Measurements from ENCODE around the gene SERPINB6.
"Not testable (repeated sequence)": the region's sequence is repeated elsewhere in the genome, so short reads cannot be mapped to it uniquely, and the experiment has no call there.

SERPINB6 gene

GRCh38 chr6:3013901-3014674, 42.7 kb upstream of the SERPINB6 start:
- TF ChIP-seq FOXP2 (optimal IDR thresholded peaks at IDR 0.05; ENCODE audit: control extremely low read depth, extremely low read length, insufficient read depth) (no peak), POLR2AphosphoS5 (IDR thresholded peaks at IDR 0.05; ENCODE audit: borderline replicate concordance, low read depth, low read length) (no peak), EZH2 (IDR thresholded peaks at IDR 0.05) (no peak)
- Histone ChIP-seq H3K36me3 (ENCODE audit: insufficient read depth, low read length) (peaks cover 32% of the 10 kb centered on the region), H3K9me3 (ENCODE audit: low read depth, low read length) (peaks cover 9% of the 10 kb centered on the region), H3K4me3 (no peak overlapping the region), H3K9ac (ENCODE audit: insufficient read length) (no peak overlapping the region), H3K27ac (no peak overlapping the region)
- DNase-seq (ENCODE audit: low read depth, low spot score): no peak

GRCh38 chr6:3013486-3013885, 42.1 kb upstream of the SERPINB6 start:
- Histone ChIP-seq H3K4me3 (no peak overlapping the region), H3K27ac (no peak overlapping the region), H3K36me3 (ENCODE audit: insufficient read depth, low read length) (peaks cover 32% of the 10 kb centered on the region), H3K9me3 (ENCODE audit: low read depth, low read length) (peaks cover 9% of the 10 kb centered on the region), H3K9ac (ENCODE audit: insufficient read length) (no peak overlapping the region)
- DNase-seq (ENCODE audit: low read depth, low spot score): no peak
- TF ChIP-seq FOXP2 (optimal IDR thresholded peaks at IDR 0.05; ENCODE audit: control extremely low read depth, extremely low read length, insufficient read depth): no peak
- TF ChIP-seq EZH2 (IDR thresholded peaks at IDR 0.05): no peak
- no peak for TF ChIP-seq POLR2AphosphoS5 (IDR thresholded peaks at IDR 0.05; ENCODE audit: borderline replicate concordance, low read depth, low read length)

GRCh38 chr6:3011592-3011991, 40.2 kb upstream of the SERPINB6 start:
- H3K9me3 ChIP-seq (ENCODE audit: low read depth, low read length): peaks cover 9% of the 10 kb centered on the region
- TF ChIP-seq EZH2 (IDR thresholded peaks at IDR 0.05) (no peak), POLR2AphosphoS5 (IDR thresholded peaks at IDR 0.05; ENCODE audit: borderline replicate concordance, low read depth, low read length) (no peak), FOXP2 (optimal IDR thresholded peaks at IDR 0.05; ENCODE audit: control extremely low read depth, extremely low read length, insufficient read depth) (no peak)
- DNase-seq (ENCODE audit: low read depth, low spot score): no peak
- H3K4me3 ChIP-seq: no peak overlapping the region
- peaks cover 43% of the 10 kb centered on the region for H3K36me3 ChIP-seq (ENCODE audit: insufficient read depth, low read length)
- H3K27ac ChIP-seq: no peak overlapping the region
- no peak overlapping the region for H3K9ac ChIP-seq (ENCODE audit: insufficient read length)

- no peak overlapping the region for H3K9ac ChIP-seq (ENCODE audit: insufficient read length)
- no peak overlapping the region for H3K27ac ChIP-seq
- no peak for DNase-seq (ENCODE audit: low read depth, low spot score)
- H3K9me3 ChIP-seq (ENCODE audit: low read depth, low read length): peaks cover 9% of the 10 kb centered on the region
- H3K36me3 ChIP-seq (ENCODE audit: insufficient read depth, low read length): peaks cover 43% of the 10 kb centered on the region
- no peak overlapping the region for H3K4me3 ChIP-seq
- TF ChIP-seq FOXP2 (optimal IDR thresholded peaks at IDR 0.05; ENCODE audit: control extremely low read depth, extremely low read length, insufficient read depth) (no peak), EZH2 (IDR thresholded peaks at IDR 0.05) (no peak), POLR2AphosphoS5 (IDR thresholded peaks at IDR 0.05; ENCODE audit: borderline replicate concordance, low read depth, low read length) (no peak)
Measured at GRCh38 chr6:3011158-3011557, 39.8 kb upstream of the SERPINB6 start.

- H3K36me3 ChIP-seq (ENCODE audit: insufficient read depth, low read length): peaks cover 43% of the 10 kb centered on the region
- H3K4me3 ChIP-seq: no peak overlapping the region
Measured at GRCh38 chr6:3009930-3010329, 38.6 kb upstream of the SERPINB6 start.

GRCh38 chr6:3008712-3009265, 37.4 kb upstream of the SERPINB6 start:
- not testable (repeated sequence) for H3K9ac ChIP-seq (ENCODE audit: insufficient read length); DNase-seq (ENCODE audit: low read depth, low spot score); H3K4me3 ChIP-seq; H3K27ac ChIP-seq; H3K9me3 ChIP-seq (ENCODE audit: low read depth, low read length)
- H3K36me3 ChIP-seq (ENCODE audit: insufficient read depth, low read length): peaks cover 43% of the 10 kb centered on the region

More at GRCh38 chr6:3009930-3010329, 38.6 kb upstream of the SERPINB6 start:
- no peak for TF ChIP-seq EZH2 (IDR thresholded peaks at IDR 0.05)
- TF ChIP-seq FOXP2 (optimal IDR thresholded peaks at IDR 0.05; ENCODE audit: control extremely low read depth, extremely low read length, insufficient read depth): no peak
- no peak for TF ChIP-seq POLR2AphosphoS5 (IDR thresholded peaks at IDR 0.05; ENCODE audit: borderline replicate concordance, low read depth, low read length)
- no peak overlapping the region for H3K9ac ChIP-seq (ENCODE audit: insufficient read length)
- DNase-seq (ENCODE audit: low read depth, low spot score): no peak
- peaks cover 9% of the 10 kb centered on the region for H3K9me3 ChIP-seq (ENCODE audit: low read depth, low read length)
- no peak overlapping the region for H3K27ac ChIP-seq

- Histone ChIP-seq H3K9ac (ENCODE audit: insufficient read length) (no peak overlapping the region), H3K4me3 (no peak overlapping the region), H3K27ac (no peak overlapping the region), H3K36me3 (ENCODE audit: insufficient read depth, low read length) (peaks cover 41% of the 10 kb centered on the region), H3K9me3 (ENCODE audit: low read depth, low read length) (peaks cover 9% of the 10 kb centered on the region)
- DNase-seq (ENCODE audit: low read depth, low spot score): no peak
- TF ChIP-seq POLR2AphosphoS5 (IDR thresholded peaks at IDR 0.05; ENCODE audit: borderline replicate concordance, low read depth, low read length): no peak
- TF ChIP-seq EZH2 (IDR thresholded peaks at IDR 0.05): no peak
- no peak for TF ChIP-seq FOXP2 (optimal IDR thresholded peaks at IDR 0.05; ENCODE audit: control extremely low read depth, extremely low read length, insufficient read depth)
Measured at GRCh38 chr6:3007571-3007970, 36.2 kb upstream of the SERPINB6 start.

GRCh38 chr6:3006476-3006875, 35.1 kb upstream of the SERPINB6 start:
- no peak for TF ChIP-seq EZH2 (IDR thresholded peaks at IDR 0.05)
- no peak for TF ChIP-seq POLR2AphosphoS5 (IDR thresholded peaks at IDR 0.05; ENCODE audit: borderline replicate concordance, low read depth, low read length)
- no peak for TF ChIP-seq FOXP2 (optimal IDR thresholded peaks at IDR 0.05; ENCODE audit: control extremely low read depth, extremely low read length, insufficient read depth)
- Histone ChIP-seq H3K36me3 (ENCODE audit: insufficient read depth, low read length) (peaks cover 30% of the 10 kb centered on the region), H3K4me3 (no peak overlapping the region), H3K9me3 (ENCODE audit: low read depth, low read length) (peaks cover 4% of the 10 kb centered on the region), H3K27ac (no peak overlapping the region), H3K9ac (ENCODE audit: insufficient read length) (no peak overlapping the region)
- no peak for DNase-seq (ENCODE audit: low read depth, low spot score)
